T-helper 2 cell treated with Interferon-gamma antibody and Interleukin-4, amounts not matched to agents 100 ng/mL and 5 ng/mL, for 36 hours (primary cell): ENCODE data around the gene AQP5. TPM values are rescaled to one million over a fixed set of nuclear protein-coding genes. Genes with fewer than 3 reads are reported as not detected.
"Not testable (repeated sequence)": the region's sequence is repeated elsewhere in the genome, so short reads cannot be mapped to it uniquely, and the experiment has no call there.

Experiments used
- intact Hi-C: fragments of 100-400 bp; cut with micrococcal nuclease; formaldehyde crosslinking; loops from one replicate; pipeline ENCODE4 v1.15.1; 2023
- total RNA-seq: library from RNA; stranded (reverse); gene quantifications from 2 replicates; pipeline ENCODE4 v1.2.3, GENCODE V29; 2022

AQP5 gene
- total RNA-seq, 1 donor from 2014 or later, result not detected

GRCh38 chr12:49979016-49979586, 17.4 kb downstream of the AQP5 start:
- intact Hi-C loops, result no loop called here

GRCh38 chr12:49979791-49980190, 18.1 kb downstream of the AQP5 start:
- intact Hi-C loops, result no loop called here

- intact Hi-C loops, result no loop called here
These were observed 19.1 kb downstream of the AQP5 start for GRCh38 chr12:49980501-49981349.

- intact Hi-C loops, result no loop called here
These were observed 20.8 kb downstream of the AQP5 start for GRCh38 chr12:49982246-49983087.

- intact Hi-C loops, result no loop called here
These were observed 22.2 kb downstream of the AQP5 start for GRCh38 chr12:49983892-49984291.

- intact Hi-C loops, result no loop called here
These were observed 23.0 kb downstream of the AQP5 start for GRCh38 chr12:49984476-49985359.

- intact Hi-C loops, result no loop called here
These were observed 24.3 kb downstream of the AQP5 start for GRCh38 chr12:49985981-49986380.

- intact Hi-C loops, result not testable (repeated sequence)
These were observed 24.8 kb downstream of the AQP5 start for GRCh38 chr12:49986476-49986875.

- intact Hi-C loops, result no loop called here
These were observed 26.1 kb downstream of the AQP5 start for GRCh38 chr12:49987625-49988303.

GRCh38 chr12:49989400-49989799, 27.7 kb downstream of the AQP5 start:
- intact Hi-C loops, result not testable (repeated sequence)

- intact Hi-C loops, result no loop called here
These were observed 28.6 kb downstream of the AQP5 start for GRCh38 chr12:49990273-49990672.

- intact Hi-C loops, result no loop called here
These were observed 36.8 kb downstream of the AQP5 start for GRCh38 chr12:49998453-49998852.

- intact Hi-C loops, result no loop called here
These were observed 41.9 kb downstream of the AQP5 start for GRCh38 chr12:50003595-50003994.

GRCh38 chr12:50004696-50005095, 43.0 kb downstream of the AQP5 start:
- intact Hi-C loops, result no loop called here

- intact Hi-C loops, result no loop called here
These were observed 43.5 kb downstream of the AQP5 start for GRCh38 chr12:50005175-50005574.

GRCh38 chr12:50006280-50006679, 44.6 kb downstream of the AQP5 start:
- intact Hi-C loops, result no loop called here

GRCh38 chr12:50006754-50007442, 45.2 kb downstream of the AQP5 start:
- intact Hi-C loops, result no loop called here

GRCh38 chr12:50013361-50014147, 51.9 kb downstream of the AQP5 start:
- intact Hi-C loops, result no loop called here

- intact Hi-C loops, result no loop called here
These were observed 52.7 kb downstream of the AQP5 start for GRCh38 chr12:50014342-50014741.
